ENCODE results near the gene IQSEC1.

DNA sequence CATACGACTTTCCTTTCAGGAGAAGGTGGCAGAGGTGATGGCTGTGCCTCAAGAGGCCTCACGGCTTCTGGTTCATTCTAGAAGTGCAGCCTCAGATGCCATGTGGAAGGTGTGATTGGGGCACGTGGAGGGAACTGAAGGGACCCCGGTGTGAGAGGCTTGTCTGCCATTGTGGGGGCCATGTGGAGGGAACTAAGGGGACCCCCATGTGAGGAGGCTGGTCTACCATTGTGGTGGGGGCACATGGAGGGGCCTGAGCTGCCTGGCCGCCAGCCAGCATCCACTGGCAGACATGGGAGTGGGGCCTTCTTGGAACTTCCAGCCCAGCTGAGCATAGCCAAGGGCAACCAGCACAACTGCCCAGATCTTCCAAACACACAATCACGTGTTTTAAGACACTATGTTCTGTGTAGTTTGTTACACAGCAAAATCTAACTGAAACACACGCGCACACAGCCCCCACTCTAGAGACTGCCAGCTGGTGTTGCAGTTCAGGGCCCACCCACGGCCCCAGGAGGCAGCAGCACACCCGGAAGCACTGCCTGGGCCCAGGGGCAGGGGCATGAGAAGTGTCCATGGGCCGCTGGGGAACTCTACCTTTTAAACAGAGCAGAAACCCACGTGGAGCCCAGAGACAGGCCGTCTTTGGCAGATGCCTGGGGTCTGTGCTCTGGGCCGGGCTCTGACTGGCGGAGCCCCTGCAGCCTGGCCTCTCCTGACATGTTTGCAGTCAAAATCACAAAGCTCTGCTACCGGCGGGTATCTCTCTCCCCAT lies 66.8 kb downstream of the IQSEC1 start:
- TF ChIP-seq, protein P1, sequence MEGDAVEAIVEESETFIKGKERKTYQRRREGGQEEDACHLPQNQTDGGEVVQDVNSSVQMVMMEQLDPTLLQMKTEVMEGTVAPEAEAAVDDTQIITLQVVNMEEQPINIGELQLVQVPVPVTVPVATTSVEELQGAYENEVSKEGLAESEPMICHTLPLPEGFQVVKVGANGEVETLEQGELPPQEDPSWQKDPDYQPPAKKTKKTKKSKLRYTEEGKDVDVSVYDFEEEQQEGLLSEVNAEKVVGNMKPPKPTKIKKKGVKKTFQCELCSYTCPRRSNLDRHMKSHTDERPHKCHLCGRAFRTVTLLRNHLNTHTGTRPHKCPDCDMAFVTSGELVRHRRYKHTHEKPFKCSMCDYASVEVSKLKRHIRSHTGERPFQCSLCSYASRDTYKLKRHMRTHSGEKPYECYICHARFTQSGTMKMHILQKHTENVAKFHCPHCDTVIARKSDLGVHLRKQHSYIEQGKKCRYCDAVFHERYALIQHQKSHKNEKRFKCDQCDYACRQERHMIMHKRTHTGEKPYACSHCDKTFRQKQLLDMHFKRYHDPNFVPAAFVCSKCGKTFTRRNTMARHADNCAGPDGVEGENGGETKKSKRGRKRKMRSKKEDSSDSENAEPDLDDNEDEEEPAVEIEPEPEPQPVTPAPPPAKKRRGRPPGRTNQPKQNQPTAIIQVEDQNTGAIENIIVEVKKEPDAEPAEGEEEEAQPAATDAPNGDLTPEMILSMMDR (conservative IDR thresholded peaks at IDR 0.05 in 1 of 2, IDR thresholded peaks at IDR 0.05 in 1 of 2; ENCODE audit: low read depth in 1 of 2, low read length in 2 of 2): no peak
- no peak for TF ChIP-seq EZH2 (IDR thresholded peaks at IDR 0.05; ENCODE audit: low read length, missing control alignments)
